ENCODE measurements around the gene SYNE1. TPM values are rescaled to one million over a fixed set of nuclear protein-coding genes. Genes with fewer than 3 reads are reported as not detected.
"Not testable (repeated sequence)": the region's sequence is repeated elsewhere in the genome, so short reads cannot be mapped to it uniquely, and the experiment has no call there.

Gene SYNE1
- polyA plus RNA-seq, 1 donor from 2014 or later, result 38.5 TPM

GRCh38 chr6:152143359-152143758, 493.8 kb downstream of the SYNE1 start:
- Histone ChIP-seq H3K4me2 (ENCODE audit: low read length) (no peak overlapping the region), H3K9ac (ENCODE audit: low read length) (no peak overlapping the region), H4K20me1 (ENCODE audit: insufficient read depth) (no peaks in the 10 kb centered on the region), H3K9me3 (ENCODE audit: low read length) (no peaks in the 10 kb centered on the region), H3K9me2 (ENCODE audit: insufficient read depth, low read length) (no peaks in the 10 kb centered on the region), H3K27me3 (ENCODE audit: insufficient read depth, low read depth, low read length) (no peaks in the 10 kb centered on the region), H3K79me2 (replicated peaks; ENCODE audit: insufficient read depth, low read length) (no peaks in the 10 kb centered on the region), H3F3A (ENCODE audit: insufficient read depth, low read length, poor library complexity, severe bottlenecking) (no peaks in the 10 kb centered on the region), H2AFZ (ENCODE audit: low read depth, low read length) (no peak overlapping the region), H3K4me3 (ENCODE audit: low read length) (no peak overlapping the region), H3K27ac (ENCODE audit: low read length) (no peak overlapping the region), H3K36me3 (ENCODE audit: insufficient read depth, low read length) (peaks cover 7% of the 10 kb centered on the region)
- TF ChIP-seq TAF1 (IDR thresholded peaks at IDR 0.05; ENCODE audit: low read depth) (no peak), SMC3 (conservative IDR thresholded peaks at IDR 0.05; ENCODE audit: poor library complexity) (no peak), EP300 (conservative IDR thresholded peaks at IDR 0.05; ENCODE audit: poor library complexity, severe bottlenecking) (no peak), EZH2 (IDR thresholded peaks at IDR 0.05; ENCODE audit: borderline replicate concordance, insufficient read depth, low read length, poor library complexity, severe bottlenecking) (no peak), POLR2AphosphoS5 (IDR thresholded peaks at IDR 0.05) (no peak), REST (IDR thresholded peaks at IDR 0.05; ENCODE audit: borderline replicate concordance) (no peak), RAD21 (conservative IDR thresholded peaks at IDR 0.05) (no peak), CTCF (IDR thresholded peaks at IDR 0.05; ENCODE audit: poor library complexity, severe bottlenecking) (no peak), MXI1 (conservative IDR thresholded peaks at IDR 0.05; ENCODE audit: poor library complexity, severe bottlenecking) (no peak)

GRCh38 chr6:152142105-152142504, 495.1 kb downstream of the SYNE1 start:
- no peak for TF ChIP-seq RAD21 (conservative IDR thresholded peaks at IDR 0.05)
- no peak for TF ChIP-seq EZH2 (IDR thresholded peaks at IDR 0.05; ENCODE audit: borderline replicate concordance, insufficient read depth, low read length, poor library complexity, severe bottlenecking)
- Histone ChIP-seq H3K9ac (ENCODE audit: low read length) (no peak overlapping the region), H3K36me3 (ENCODE audit: insufficient read depth, low read length) (peaks cover 7% of the 10 kb centered on the region), H3F3A (ENCODE audit: insufficient read depth, low read length, poor library complexity, severe bottlenecking) (no peaks in the 10 kb centered on the region), H3K79me2 (replicated peaks; ENCODE audit: insufficient read depth, low read length) (no peaks in the 10 kb centered on the region), H2AFZ (ENCODE audit: low read depth, low read length) (no peak overlapping the region), H3K4me2 (ENCODE audit: low read length) (no peak overlapping the region), H4K20me1 (ENCODE audit: insufficient read depth) (no peaks in the 10 kb centered on the region), H3K4me3 (ENCODE audit: low read length) (no peak overlapping the region), H3K27ac (ENCODE audit: low read length) (no peak overlapping the region), H3K9me3 (ENCODE audit: low read length) (no peaks in the 10 kb centered on the region), H3K9me2 (ENCODE audit: insufficient read depth, low read length) (no peaks in the 10 kb centered on the region), H3K27me3 (ENCODE audit: insufficient read depth, low read depth, low read length) (no peaks in the 10 kb centered on the region)

- not testable (repeated sequence) for H3K79me2 ChIP-seq (replicated peaks; ENCODE audit: insufficient read depth, low read length); H3K27ac ChIP-seq (ENCODE audit: low read length); H3K4me3 ChIP-seq (ENCODE audit: low read length); H3K27me3 ChIP-seq (ENCODE audit: insufficient read depth, low read depth, low read length); H3F3A ChIP-seq (ENCODE audit: insufficient read depth, low read length, poor library complexity, severe bottlenecking); H3K36me3 ChIP-seq (ENCODE audit: insufficient read depth, low read length); H2AFZ ChIP-seq (ENCODE audit: low read depth, low read length); H3K9me3 ChIP-seq (ENCODE audit: low read length); H3K9ac ChIP-seq (ENCODE audit: low read length); H4K20me1 ChIP-seq (ENCODE audit: insufficient read depth); H3K4me2 ChIP-seq (ENCODE audit: low read length); H3K9me2 ChIP-seq (ENCODE audit: insufficient read depth, low read length)
These were observed 498.8 kb downstream of the SYNE1 start for GRCh38 chr6:152138344-152138743.
